ENCODE measurements around the gene GRIN1.
A peak's percentile ranks its signal among the peaks of the same experiment; 100 is the strongest.

GRIN1 gene

GRCh38 chr9:137129456-137130175 lies 9.3 kb upstream of the GRIN1 start (continued):
- TF ChIP-seq ZNF449 (tag by site-specific recombination; IDR thresholded peaks at IDR 0.05): no peak
- no peak for TF ChIP-seq ZNF280C (tag by site-specific recombination; IDR thresholded peaks at IDR 0.05)
- TF ChIP-seq ZNF292 (tag by site-specific recombination; IDR thresholded peaks at IDR 0.05; ENCODE audit: borderline replicate concordance, low read depth): no peak
- peak; percentile 67 for TF ChIP-seq ZEB2 (tag by site-specific recombination; IDR thresholded peaks at IDR 0.05)

- no peaks in the 10 kb centered on the region for H3K4me1 ChIP-seq (ENCODE audit: control insufficient read depth, insufficient read depth, low read length)
- peak overlapping the region; percentile 66; the same call in 1 of the 2 replicates for H3K27ac ChIP-seq (ENCODE audit: extremely low read depth, low read depth, low read length)
- peak overlapping the region; percentile 88 for H3K4me3 ChIP-seq (ENCODE audit: low read depth, low read length)
- no peaks in the 10 kb centered on the region for H3K36me3 ChIP-seq (ENCODE audit: control insufficient read depth in 2 of 2, insufficient read depth in 1 of 2, low read length in 2 of 2)
- ChIA-PET CTCF (interaction anchor here (0.7 to 2.2 kb wide), 13 partner anchors 8 to 107 kb away, joined by 3 to 9 read pairs (median 6); partner anchors contain the start of genes LRRC26 and RNF224), POLR2A (interaction anchor here (0.6 to 4.8 kb wide), 48 partner anchors 9 to 488 kb away, joined by 3 to 53 read pairs (median 6); partner anchors contain the start of genes AJM1, ANAPC2, CYSRT1 and GRIN1)
- H3K9me3 ChIP-seq (ENCODE audit: control insufficient read depth, insufficient read depth, low read depth, low read length): no peaks in the 10 kb centered on the region
- TF ChIP-seq, protein P1, sequence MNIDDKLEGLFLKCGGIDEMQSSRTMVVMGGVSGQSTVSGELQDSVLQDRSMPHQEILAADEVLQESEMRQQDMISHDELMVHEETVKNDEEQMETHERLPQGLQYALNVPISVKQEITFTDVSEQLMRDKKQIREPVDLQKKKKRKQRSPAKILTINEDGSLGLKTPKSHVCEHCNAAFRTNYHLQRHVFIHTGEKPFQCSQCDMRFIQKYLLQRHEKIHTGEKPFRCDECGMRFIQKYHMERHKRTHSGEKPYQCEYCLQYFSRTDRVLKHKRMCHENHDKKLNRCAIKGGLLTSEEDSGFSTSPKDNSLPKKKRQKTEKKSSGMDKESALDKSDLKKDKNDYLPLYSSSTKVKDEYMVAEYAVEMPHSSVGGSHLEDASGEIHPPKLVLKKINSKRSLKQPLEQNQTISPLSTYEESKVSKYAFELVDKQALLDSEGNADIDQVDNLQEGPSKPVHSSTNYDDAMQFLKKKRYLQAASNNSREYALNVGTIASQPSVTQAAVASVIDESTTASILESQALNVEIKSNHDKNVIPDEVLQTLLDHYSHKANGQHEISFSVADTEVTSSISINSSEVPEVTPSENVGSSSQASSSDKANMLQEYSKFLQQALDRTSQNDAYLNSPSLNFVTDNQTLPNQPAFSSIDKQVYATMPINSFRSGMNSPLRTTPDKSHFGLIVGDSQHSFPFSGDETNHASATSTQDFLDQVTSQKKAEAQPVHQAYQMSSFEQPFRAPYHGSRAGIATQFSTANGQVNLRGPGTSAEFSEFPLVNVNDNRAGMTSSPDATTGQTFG (tag by site-specific recombination; IDR thresholded peaks at IDR 0.05; ENCODE audit: borderline replicate concordance): no peak
- TF ChIP-seq, protein P2, sequence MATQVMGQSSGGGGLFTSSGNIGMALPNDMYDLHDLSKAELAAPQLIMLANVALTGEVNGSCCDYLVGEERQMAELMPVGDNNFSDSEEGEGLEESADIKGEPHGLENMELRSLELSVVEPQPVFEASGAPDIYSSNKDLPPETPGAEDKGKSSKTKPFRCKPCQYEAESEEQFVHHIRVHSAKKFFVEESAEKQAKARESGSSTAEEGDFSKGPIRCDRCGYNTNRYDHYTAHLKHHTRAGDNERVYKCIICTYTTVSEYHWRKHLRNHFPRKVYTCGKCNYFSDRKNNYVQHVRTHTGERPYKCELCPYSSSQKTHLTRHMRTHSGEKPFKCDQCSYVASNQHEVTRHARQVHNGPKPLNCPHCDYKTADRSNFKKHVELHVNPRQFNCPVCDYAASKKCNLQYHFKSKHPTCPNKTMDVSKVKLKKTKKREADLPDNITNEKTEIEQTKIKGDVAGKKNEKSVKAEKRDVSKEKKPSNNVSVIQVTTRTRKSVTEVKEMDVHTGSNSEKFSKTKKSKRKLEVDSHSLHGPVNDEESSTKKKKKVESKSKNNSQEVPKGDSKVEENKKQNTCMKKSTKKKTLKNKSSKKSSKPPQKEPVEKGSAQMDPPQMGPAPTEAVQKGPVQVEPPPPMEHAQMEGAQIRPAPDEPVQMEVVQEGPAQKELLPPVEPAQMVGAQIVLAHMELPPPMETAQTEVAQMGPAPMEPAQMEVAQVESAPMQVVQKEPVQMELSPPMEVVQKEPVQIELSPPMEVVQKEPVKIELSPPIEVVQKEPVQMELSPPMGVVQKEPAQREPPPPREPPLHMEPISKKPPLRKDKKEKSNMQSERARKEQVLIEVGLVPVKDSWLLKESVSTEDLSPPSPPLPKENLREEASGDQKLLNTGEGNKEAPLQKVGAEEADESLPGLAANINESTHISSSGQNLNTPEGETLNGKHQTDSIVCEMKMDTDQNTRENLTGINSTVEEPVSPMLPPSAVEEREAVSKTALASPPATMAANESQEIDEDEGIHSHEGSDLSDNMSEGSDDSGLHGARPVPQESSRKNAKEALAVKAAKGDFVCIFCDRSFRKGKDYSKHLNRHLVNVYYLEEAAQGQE (tag by site-specific recombination; IDR thresholded peaks at IDR 0.05): no peak
- TF ChIP-seq ZNF19 (tag by site-specific recombination; IDR thresholded peaks at IDR 0.05; ENCODE audit: low read depth) (no peak), ZNF10 (tag by site-specific recombination; IDR thresholded peaks at IDR 0.05) (no peak), REPIN1 (tag by site-specific recombination; IDR thresholded peaks at IDR 0.05; ENCODE audit: low read depth) (no peak), PRDM1 (tag by site-specific recombination; IDR thresholded peaks at IDR 0.05) (no peak), ZNF707 (tag by site-specific recombination; IDR thresholded peaks at IDR 0.05) (no peak), ZNF146 (tag by site-specific recombination; IDR thresholded peaks at IDR 0.05) (no peak), ZNF560 (tag by site-specific recombination; IDR thresholded peaks at IDR 0.05; ENCODE audit: borderline replicate concordance) (no peak), ZNF561 (tag by site-specific recombination; IDR thresholded peaks at IDR 0.05; ENCODE audit: borderline replicate concordance) (0 out of 2 replicates have a peak, but pooled peaks have one; percentile 18), HOXA7 (CRISPR knock-in tag; IDR thresholded peaks at IDR 0.05; ENCODE audit: borderline replicate concordance) (0 out of 2 replicates have a peak, but pooled peaks have one; percentile 19), ZNF791 (tag by site-specific recombination; IDR thresholded peaks at IDR 0.05) (no peak), GLIS2 (tag by site-specific recombination; IDR thresholded peaks at IDR 0.05) (no peak), ZNF660 (tag by site-specific recombination; IDR thresholded peaks at IDR 0.05) (0 out of 2 replicates have a peak, but pooled peaks have one; percentile 26), EGR2 (tag by site-specific recombination; IDR thresholded peaks at IDR 0.05; ENCODE audit: low read depth) (no peak), ZNF623 (tag by site-specific recombination; IDR thresholded peaks at IDR 0.05) (no peak), ZNF114 (tag by site-specific recombination; IDR thresholded peaks at IDR 0.05) (no peak), ZNF404 (tag by site-specific recombination; IDR thresholded peaks at IDR 0.05) (no peak), ZNF335 (tag by site-specific recombination; conservative IDR thresholded peaks at IDR 0.05) (no peak)
- TF ChIP-seq, protein P3, sequence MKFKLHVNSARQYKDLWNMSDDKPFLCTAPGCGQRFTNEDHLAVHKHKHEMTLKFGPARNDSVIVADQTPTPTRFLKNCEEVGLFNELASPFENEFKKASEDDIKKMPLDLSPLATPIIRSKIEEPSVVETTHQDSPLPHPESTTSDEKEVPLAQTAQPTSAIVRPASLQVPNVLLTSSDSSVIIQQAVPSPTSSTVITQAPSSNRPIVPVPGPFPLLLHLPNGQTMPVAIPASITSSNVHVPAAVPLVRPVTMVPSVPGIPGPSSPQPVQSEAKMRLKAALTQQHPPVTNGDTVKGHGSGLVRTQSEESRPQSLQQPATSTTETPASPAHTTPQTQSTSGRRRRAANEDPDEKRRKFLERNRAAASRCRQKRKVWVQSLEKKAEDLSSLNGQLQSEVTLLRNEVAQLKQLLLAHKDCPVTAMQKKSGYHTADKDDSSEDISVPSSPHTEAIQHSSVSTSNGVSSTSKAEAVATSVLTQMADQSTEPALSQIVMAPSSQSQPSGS (tag by site-specific recombination; IDR thresholded peaks at IDR 0.05; ENCODE audit: low read depth): no peak
Observed at GRCh38 chr9:137130176-137130755, 8.7 kb upstream of the GRIN1 start.

All from HEK293 (cell line).